ENCODE measurements around the gene GLIS2. TPM values are rescaled to one million over a fixed set of nuclear protein-coding genes. Genes with fewer than 3 reads are reported as not detected.

GLIS2 gene
- total and polyA plus RNA-seq, 2 of the 4 experiments (the other 2 are of a cell fraction): 0.36 to 8.4 TPM

DNA sequence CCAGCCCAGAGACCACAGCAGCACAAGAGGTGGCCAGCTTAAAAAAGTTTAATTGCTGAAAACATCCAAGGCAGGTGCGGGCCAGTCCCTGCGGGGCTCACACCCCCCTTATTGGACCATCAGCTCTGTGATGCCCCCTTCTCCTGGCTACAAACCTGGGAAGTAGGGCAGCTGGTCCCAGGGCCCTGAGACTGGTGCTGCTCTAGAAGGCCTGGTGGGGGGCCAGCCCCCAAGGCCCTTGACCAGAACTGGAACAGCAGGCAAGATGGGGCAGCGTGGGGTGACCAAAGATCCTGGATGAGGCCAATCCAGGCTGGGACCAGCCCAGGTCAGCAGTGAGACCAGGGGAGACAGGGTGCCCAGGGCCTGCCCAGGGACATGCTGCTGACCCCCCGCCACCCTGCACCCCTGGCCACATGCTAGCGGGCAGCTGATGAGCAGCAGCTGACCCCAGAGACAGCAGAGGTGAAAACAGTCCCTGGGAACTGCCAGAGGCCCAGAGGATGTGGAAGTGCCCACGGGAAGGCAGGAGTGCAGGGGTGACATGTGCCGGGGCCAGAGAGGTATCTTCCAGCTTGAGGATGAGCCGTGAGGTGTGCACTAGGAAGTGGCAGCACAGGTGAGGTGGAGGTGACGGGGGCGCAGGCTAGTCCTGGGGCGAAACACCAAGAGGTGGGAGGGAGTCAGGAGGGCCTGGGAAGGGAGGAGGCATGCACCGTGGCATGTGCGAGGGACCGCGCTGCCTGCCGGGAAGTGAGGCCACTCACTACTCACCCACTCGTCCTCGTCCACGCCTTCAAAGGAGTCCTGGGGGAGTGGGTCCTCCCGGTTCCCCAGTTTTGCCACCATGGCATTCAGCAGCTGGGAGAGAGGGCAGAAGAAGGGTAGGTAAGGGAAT is 38.9 kb downstream of the GLIS2 start (continued):
- no peak for TF ChIP-seq BHLHE40 (IDR thresholded peaks at IDR 0.05; ENCODE audit: low read depth, low read length)
- TF ChIP-seq RAD21 (IDR thresholded peaks at IDR 0.05; ENCODE audit: low read length): no peak

GRCh38 chr16:4356820-4357219 is 41.0 kb downstream of the GLIS2 start:
- Histone ChIP-seq H3K4me2 (ENCODE audit: low read depth, low read length) (no peak overlapping the region), H3K23ac (ENCODE audit: low read depth, low read length) (no peak overlapping the region), H4K20me1 (ENCODE audit: insufficient read depth, low read length) (peaks cover 4% of the 10 kb centered on the region; the same call in 1 of the 2 replicates), H3K27me3 (ENCODE audit: control insufficient read depth, insufficient read depth, low read length) (no peaks in the 10 kb centered on the region), H3K36me3 (ENCODE audit: control insufficient read depth, insufficient read depth, low read length) (peaks cover 2% of the 10 kb centered on the region; the same call in 1 of the 2 replicates), H3K27ac (ENCODE audit: insufficient read depth, low read length) (no peak overlapping the region), H4K8ac (ENCODE audit: low read depth in 2 of 2, low read length in 2 of 2) (no peak overlapping the region), H3K9me1 (ENCODE audit: insufficient read depth, low read length) (0 out of 2 replicates have a peak, but pooled peaks cover 8% of the 10 kb centered on the region), H2AK9ac (replicated peaks; ENCODE audit: low read depth, low read length, poor library complexity) (no peak overlapping the region), H2BK120ac (ENCODE audit: low read depth, low read length) (no peak overlapping the region), H4K91ac (ENCODE audit: insufficient read depth, low read depth, low read length) (no peak overlapping the region), H3K18ac (ENCODE audit: low read depth, low read length) (no peak overlapping the region), H3K9ac (ENCODE audit: low read depth, low read length) (no peak overlapping the region), H3K79me1 (ENCODE audit: low read depth in 1 of 2, low read length in 2 of 2) (no peaks in the 10 kb centered on the region; a peak in 1 of 4 replicates), H4K5ac (ENCODE audit: low read depth, low read length) (no peak overlapping the region), H3K14ac (replicated peaks; ENCODE audit: low read depth, low read length) (no peak overlapping the region), H2BK20ac (ENCODE audit: low read depth, low read length) (no peak overlapping the region), H2BK5ac (ENCODE audit: low read depth, low read length, poor library complexity, severe bottlenecking) (no peak overlapping the region), H2AK5ac (ENCODE audit: low read depth, low read length) (no peak overlapping the region), H3K9me3 (ENCODE audit: control insufficient read depth, insufficient read depth, low read length) (no peaks in the 10 kb centered on the region), H3K4ac (ENCODE audit: low read depth, low read length) (no peak overlapping the region), H3K4me3 (ENCODE audit: insufficient read depth, low read depth, low read length) (no peak overlapping the region), H3K4me1 (ENCODE audit: control insufficient read depth, insufficient read depth, low read length) (peaks cover 4% of the 10 kb centered on the region), H2AFZ (replicated peaks; ENCODE audit: low read length, poor library complexity) (no peak overlapping the region), H3K56ac (ENCODE audit: extremely low read depth, insufficient read depth, low read length) (no peak overlapping the region), H2BK15ac (ENCODE audit: low read depth, low read length) (no peak overlapping the region)
- ChIA-PET CTCF (interaction anchor here (1.3 kb wide), 1 partner anchor 46 kb away, joined by 3 read pairs; no protein-coding TSS in a partner anchor), POLR2A (ENCODE audit: unreplicated experiment) (no interaction called here)
- intact Hi-C loops (cut with micrococcal nuclease): no loop called here
- ATAC-seq (ENCODE audit: low read depth) (no peak), DNase-seq (no peak)
- BruUV-seq (replicated peaks): no TSS peak
- dilution Hi-C loops (cut with HindIII; ENCODE audit: low sequenced_read_pairs, unreplicated experiment): no loop called here
- WGBS, 2 experiments (ENCODE audit: extremely low coverage in 2 of 2, insufficient read length in 1 of 2): 100% methylated on average over 2 of the region's 7 CpGs; no CpG with 5 or more reads in 1 of the 2 experiments
- in situ Hi-C loops (cut with MboI; ENCODE audit: low sequenced_read_pairs): no loop called here
- TF ChIP-seq CHD1 (IDR thresholded peaks at IDR 0.05; ENCODE audit: low read depth, low read length) (no peak), RAD21 (IDR thresholded peaks at IDR 0.05; ENCODE audit: low read length) (no peak), MXI1 (IDR thresholded peaks at IDR 0.05; ENCODE audit: borderline replicate concordance, low read depth, low read length) (no peak), FOS (IDR thresholded peaks at IDR 0.05; ENCODE audit: low read depth, low read length) (no peak)
- TF ChIP-seq, protein P1, sequence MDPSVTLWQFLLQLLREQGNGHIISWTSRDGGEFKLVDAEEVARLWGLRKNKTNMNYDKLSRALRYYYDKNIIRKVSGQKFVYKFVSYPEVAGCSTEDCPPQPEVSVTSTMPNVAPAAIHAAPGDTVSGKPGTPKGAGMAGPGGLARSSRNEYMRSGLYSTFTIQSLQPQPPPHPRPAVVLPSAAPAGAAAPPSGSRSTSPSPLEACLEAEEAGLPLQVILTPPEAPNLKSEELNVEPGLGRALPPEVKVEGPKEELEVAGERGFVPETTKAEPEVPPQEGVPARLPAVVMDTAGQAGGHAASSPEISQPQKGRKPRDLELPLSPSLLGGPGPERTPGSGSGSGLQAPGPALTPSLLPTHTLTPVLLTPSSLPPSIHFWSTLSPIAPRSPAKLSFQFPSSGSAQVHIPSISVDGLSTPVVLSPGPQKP (IDR thresholded peaks at IDR 0.05; ENCODE audit: borderline replicate concordance, low read depth, low read length): no peak

Measured in IMR-90 (cell line).